ENCODE measurements around the gene CNTN5. TPM values are rescaled to one million over a fixed set of nuclear protein-coding genes. Genes with fewer than 3 reads are reported as not detected.

Gene CNTN5
- total and polyA plus RNA-seq, 10 of the 15 experiments (the other 5 are each of a cell fraction or from before 2014, with no cell fraction given), result 0.01 TPM; not detected in 9

GRCh38 chr11:99020352-99021225 is at the start of gene CNTN5 (continued):
- TF ChIP-seq PKNOX1 (IDR thresholded peaks at IDR 0.05) (no peak), HDAC2 (IDR thresholded peaks at IDR 0.05) (no peak), NFYB (IDR thresholded peaks at IDR 0.05; ENCODE audit: insufficient read depth, low read depth, low read length) (no peak), GATAD2B (conservative IDR thresholded peaks at IDR 0.05; ENCODE audit: low read depth) (no peak), NKRF (conservative IDR thresholded peaks at IDR 0.05) (no peak)

GRCh38 chr11:98979205-98979604 is 41.5 kb upstream of the CNTN5 start:
- no peaks in the 10 kb centered on the region for H4K20me1 ChIP-seq (ENCODE audit: control insufficient read depth, insufficient read depth)
- in situ Hi-C loops (cut with MboI), result no loop called here
- POLR2A ChIA-PET, result no interaction called here
- H3K27me3 ChIP-seq (replicated peaks in 1 of 2; ENCODE audit: control insufficient read depth in 2 of 2, insufficient read depth in 2 of 2, low read length in 1 of 2), result no peaks in the 10 kb centered on the region
- no peak overlapping the region for H3K27ac ChIP-seq (ENCODE audit: control insufficient read depth, insufficient read depth)
- DNase-seq (ENCODE audit: low read depth, low spot score), result no peak
- RAD21 ChIA-PET (ENCODE audit: unreplicated experiment), result interaction anchor here (0.6 kb wide), 1 partner anchor 454 kb away, joined by 3 read pairs; no protein-coding TSS in a partner anchor
- no peaks in the 10 kb centered on the region for H3K9me3 ChIP-seq (replicated peaks; ENCODE audit: control insufficient read depth, insufficient read depth, low read length)
- no peaks in the 10 kb centered on the region for H3K79me2 ChIP-seq (ENCODE audit: control insufficient read depth, insufficient read depth, low read length)
- no peak overlapping the region for H2AFZ ChIP-seq (ENCODE audit: control insufficient read depth, low read depth, low read length)
- H3K36me3 ChIP-seq (ENCODE audit: control insufficient read depth in 2 of 2, insufficient read depth in 2 of 2, low read length in 1 of 2), result no peaks in the 10 kb centered on the region
- intact Hi-C loops (cut with micrococcal nuclease; ENCODE audit: unreplicated experiment), result no loop called here
- no peak overlapping the region for H3K4me2 ChIP-seq (ENCODE audit: control insufficient read depth, insufficient read depth)
- SMC1A ChIA-PET (ENCODE audit: uncharacterized antibody, unreplicated experiment), result no interaction called here
- H3K9ac ChIP-seq (ENCODE audit: control insufficient read depth, insufficient read depth, low read length), result no peak overlapping the region
- no TSS peak for BruUV-seq (replicated peaks)
- H3K4me3 ChIP-seq, result no peak overlapping the region
- 3% methylated on average over 2 of the region's 2 CpGs for WGBS (ENCODE audit: insufficient coverage, insufficient replicate concordance, low lambda C conversion rate, missing lambda C conversion rate)
- CTCF ChIA-PET, result no interaction called here
- no peak for FAIRE-seq
- no peaks in the 10 kb centered on the region for H3K4me1 ChIP-seq (ENCODE audit: control insufficient read depth, insufficient read depth, low read length)
- no peak for ATAC-seq
- TF ChIP-seq NFYB (IDR thresholded peaks at IDR 0.05; ENCODE audit: insufficient read depth, low read depth, low read length) (no peak), DPF2 (IDR thresholded peaks at IDR 0.05) (no peak), ZNF384 (IDR thresholded peaks at IDR 0.05; ENCODE audit: borderline replicate concordance, low read depth, low read length) (no peak), EP300 (IDR thresholded peaks at IDR 0.05; ENCODE audit: borderline replicate concordance in 1 of 2, control insufficient read depth in 1 of 2, low read depth in 2 of 2, low read length in 2 of 2) (no peak), RUNX3 (IDR thresholded peaks at IDR 0.05; ENCODE audit: low read length) (no peak), CTCF (IDR thresholded peaks at IDR 0.05 in 2 of 3, conservative IDR thresholded peaks at IDR 0.05 in 1 of 3; ENCODE audit: control insufficient read depth in 2 of 3, extremely low read depth in 1 of 3, insufficient read depth in 1 of 3, low read depth in 3 of 3, low read length in 3 of 3) (no peak), ZBED1 (IDR thresholded peaks at IDR 0.05; ENCODE audit: borderline replicate concordance) (no peak), IKZF2 (IDR thresholded peaks at IDR 0.05) (no peak), YY1 (IDR thresholded peaks at IDR 0.05; ENCODE audit: low read depth, low read length) (no peak), PAX5 (IDR thresholded peaks at IDR 0.05; ENCODE audit: borderline replicate concordance, low read depth, low read length) (no peak), SUPT20H (IDR thresholded peaks at IDR 0.05; ENCODE audit: borderline replicate concordance, control insufficient read depth, low read depth, low read length) (no peak)
